Raji (cell line): ENCODE results near the gene SPATA20.
A peak's percentile ranks its signal among the peaks of the same experiment; 100 is the strongest.

ENCODE experiments used
- POLR2A ChIP-seq: IDR thresholded peaks from 2 replicates; pipeline ENCODE4 v1.6.1; 2011; ENCODE audit warnings: low read depth, low read length, control low read depth; ENCODE audit not compliant: insufficient read depth

SPATA20 gene

DNA sequence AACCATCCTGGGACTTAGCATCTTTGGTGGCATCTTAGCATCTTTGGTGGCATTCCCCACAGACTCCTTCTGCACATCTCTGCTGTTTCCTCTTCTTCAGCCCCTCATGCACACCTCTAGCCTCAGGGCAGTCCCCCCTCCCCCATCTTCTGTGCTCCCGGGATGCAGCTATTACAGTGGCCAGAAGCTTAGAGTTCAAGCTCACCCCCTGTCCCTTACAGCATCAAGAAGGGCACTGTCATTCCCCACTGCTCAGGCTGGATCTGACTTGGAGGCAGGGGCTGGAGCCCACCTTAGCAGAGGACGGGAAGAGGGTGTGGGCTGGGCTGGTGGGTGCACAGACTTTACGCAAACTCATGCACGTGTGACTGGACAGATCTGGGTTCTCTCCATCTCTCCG is 13.8 kb upstream of the SPATA20 start:
- no peak for TF ChIP-seq POLR2A

DNA sequence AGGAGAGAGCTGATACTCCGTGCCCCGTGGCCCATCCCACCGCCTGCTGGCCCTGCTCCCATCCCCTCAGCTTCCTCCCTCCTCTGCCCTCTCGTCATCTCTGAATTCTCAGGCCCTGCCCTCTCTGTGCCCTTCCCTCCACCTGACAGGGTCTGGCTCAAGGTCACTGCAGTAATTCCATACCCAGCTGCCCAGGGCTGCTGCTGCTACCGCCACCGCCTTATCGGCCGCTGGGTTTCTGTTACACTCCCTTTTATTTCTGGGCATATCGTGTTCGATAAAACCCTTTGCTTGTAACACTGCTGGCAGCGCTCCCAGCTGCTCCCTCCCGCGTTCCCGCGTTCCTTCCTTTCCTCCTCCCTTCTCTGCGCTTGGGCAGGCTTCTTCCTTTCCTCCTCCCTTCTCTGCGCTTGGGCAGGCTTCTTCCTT is 13.2 kb upstream of the SPATA20 start:
- no peak for TF ChIP-seq POLR2A

DNA sequence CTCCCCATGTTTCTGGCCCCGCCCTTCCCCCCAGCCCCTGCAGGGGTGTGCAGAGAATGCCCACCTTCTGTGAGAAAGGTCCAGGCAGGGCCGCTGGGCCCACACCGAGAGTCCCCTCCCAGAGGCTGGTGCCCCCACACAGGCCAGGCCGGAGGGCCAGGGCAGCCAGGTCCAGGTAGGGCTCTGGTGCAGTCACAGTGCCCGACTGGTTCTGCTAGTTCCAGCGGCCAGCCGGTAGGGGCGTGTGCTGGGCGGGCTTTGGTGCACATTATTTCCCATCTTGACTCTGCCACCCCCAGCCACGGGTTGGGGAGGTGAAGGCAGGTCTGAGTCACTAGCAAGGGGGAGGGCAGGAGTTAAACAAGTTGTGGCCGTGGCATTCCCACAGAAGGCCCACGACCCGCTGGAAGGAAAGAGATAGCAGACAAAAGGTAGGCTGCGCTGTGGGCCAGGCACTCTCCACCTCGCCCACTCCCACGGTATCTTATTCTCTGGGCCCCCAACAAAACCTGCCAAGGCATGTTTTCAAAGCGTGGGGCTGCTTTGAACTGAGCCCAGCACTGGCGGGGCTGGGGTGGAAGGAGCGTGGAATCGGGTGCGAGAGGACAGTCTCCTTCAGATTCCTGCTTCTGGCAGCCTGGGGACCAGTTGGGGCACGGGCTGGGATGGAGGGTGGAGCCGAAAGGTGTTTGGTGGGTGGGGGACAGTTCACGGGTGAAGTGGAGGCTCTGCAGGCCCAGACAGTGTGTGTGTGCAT is 12.6 kb upstream of the SPATA20 start:
- no peak for TF ChIP-seq POLR2A

DNA sequence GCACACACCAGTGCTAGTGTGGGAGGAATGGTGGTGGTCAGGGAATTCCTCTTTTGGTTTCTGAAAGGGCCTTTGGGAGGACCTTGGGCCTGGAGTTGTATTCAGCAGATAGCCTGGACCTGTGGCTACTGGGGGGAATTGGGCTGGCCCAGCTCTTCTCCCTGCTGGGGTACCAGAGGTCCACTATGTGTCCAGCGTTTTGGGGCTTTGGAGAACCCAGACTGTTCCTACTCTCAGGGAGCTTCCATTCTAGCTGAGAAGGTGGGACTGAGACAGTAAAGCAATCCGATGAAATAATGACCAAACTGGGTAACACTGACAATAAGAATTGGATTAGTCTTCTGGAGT is 12.0 kb upstream of the SPATA20 start:
- TF ChIP-seq POLR2A: no peak

DNA sequence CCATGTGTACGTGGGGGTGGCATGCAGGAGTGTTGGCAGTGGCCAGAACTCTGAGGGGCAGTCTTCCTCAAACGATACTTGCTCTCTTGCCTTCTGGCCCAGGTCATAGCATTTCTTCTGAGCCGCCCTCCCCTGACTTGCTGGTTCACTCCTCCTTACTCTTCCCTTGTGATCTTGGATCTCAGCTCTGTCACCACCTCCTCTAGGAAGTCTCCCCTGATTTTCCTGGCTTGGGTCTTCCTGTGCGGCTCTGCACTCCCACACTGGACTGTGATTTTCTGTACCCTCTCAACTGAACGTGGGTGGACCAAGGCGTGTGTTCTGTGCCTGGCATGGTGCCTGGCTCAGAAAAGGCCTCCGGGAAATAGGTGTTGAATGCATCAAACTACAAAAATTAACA is 11.6 kb upstream of the SPATA20 start:
- TF ChIP-seq POLR2A: no peak

DNA sequence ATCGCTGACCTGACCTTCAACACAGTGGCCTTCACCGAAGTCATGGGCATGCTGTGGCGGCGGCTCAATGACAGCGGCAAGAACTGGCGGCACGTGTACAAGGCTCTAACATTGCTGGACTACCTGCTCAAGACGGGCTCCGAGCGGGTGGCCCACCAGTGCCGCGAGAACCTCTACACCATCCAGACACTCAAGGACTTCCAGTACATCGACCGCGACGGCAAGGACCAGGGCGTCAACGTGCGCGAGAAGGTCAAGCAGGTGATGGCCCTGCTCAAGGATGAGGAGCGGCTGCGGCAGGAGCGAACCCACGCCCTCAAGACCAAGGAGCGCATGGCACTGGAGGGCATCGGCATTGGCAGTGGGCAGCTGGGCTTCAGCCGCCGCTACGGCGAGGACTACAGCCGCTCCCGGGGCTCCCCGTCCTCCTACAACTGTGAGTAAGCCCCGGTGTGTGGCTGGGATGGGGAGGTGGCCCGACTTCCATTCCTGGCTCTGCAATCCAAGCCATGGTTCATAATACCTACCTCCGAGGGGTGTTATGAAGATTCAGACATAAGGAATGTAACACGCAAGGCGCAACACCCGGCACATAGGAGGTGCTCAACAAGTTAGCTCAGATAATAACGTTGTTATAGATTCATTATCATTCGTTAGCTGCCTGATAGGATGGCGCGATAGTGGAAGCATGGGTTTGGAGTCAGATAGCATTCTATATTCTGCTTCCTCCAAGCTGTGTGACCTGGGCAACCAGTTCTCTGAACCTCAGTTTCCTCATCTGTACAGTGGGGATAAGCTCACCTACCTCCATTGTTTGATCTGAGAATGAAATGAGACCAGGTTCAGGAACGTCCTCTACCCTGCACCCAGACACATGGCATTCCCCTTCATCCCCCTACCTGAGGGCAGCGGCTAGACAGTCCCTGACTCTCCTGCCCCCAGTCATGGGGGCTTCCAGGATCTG is 10.0 kb upstream of the SPATA20 start:
- TF ChIP-seq POLR2A: no peak

DNA sequence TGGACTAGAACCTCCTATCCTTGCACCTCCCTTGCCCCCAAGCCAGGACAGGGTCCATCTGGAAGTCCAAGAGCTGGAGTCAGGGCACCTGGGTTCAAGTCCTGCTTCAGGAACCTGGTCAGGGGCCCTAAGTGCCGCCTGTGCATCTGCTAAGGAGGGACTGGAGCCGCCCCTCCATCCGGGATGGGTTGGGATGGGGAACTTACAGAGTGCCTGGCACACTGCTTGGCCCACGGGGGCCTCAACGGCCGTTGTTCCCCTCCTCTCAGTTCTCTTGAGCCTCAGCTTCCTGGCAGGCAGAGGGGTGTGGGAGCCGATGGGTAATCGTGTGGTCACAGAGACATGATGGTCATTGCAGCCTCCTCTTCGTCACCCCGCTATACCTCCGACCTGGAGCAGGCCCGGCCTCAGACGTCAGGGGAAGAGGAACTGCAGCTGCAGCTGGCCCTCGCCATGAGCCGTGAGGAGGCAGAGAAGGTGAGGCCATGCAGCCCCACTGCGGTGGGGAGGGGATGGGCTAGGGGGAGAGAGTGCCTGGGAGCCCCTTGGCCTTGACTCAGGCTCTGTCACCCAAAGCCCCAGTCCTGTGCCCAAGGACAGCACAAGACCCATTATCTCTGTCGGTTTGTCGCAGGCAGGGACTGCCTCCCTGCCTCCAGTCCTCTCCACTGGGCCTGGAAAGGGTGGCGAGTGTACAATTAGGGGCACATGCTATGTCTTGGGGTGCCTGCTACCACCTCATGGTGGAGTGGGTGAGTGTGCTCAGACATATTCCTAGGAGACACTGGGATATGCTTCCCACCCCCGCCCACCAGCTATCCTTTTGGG is 9.0 kb upstream of the SPATA20 start:
- no peak for TF ChIP-seq POLR2A

DNA sequence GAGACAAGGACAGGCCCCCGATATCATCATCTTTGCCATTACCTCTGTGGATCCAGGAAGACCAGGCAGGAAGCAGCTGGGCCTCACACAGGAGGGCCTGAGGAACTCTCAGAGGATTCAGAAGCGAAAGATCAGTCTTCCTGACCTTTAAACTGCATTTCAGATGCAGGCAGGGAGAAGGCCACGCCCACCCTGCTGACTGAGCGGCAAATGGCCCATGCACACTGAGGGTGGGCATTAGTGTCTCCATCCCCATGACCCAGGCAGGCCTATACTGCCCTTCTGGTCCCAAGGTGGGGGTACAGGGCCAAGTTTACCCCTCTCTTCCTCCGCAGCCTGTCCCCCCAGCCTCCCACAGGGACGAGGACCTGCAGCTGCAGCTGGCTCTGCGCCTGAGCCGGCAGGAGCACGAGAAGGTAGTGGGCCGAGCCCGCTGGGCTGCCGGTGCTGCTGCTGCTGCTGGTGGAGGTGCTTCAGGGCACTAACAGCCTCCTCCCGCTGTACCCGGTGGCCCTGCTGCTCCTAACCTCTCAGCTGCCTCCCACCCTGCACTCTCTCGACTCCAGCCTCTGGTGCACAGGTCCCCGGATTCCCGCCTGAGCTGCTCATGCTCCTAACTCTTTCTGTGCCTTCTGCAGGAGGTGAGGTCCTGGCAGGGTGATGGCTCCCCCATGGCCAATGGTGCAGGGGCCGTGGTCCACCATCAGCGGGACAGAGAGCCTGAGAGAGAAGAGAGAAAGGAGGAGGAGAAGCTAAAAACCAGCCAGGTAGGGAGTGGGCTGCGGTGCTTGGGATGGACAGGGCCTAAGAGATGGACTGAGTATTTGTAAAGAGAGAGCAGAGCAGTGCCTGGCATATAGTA is 8.2 kb upstream of the SPATA20 start:
- no peak for TF ChIP-seq POLR2A

DNA sequence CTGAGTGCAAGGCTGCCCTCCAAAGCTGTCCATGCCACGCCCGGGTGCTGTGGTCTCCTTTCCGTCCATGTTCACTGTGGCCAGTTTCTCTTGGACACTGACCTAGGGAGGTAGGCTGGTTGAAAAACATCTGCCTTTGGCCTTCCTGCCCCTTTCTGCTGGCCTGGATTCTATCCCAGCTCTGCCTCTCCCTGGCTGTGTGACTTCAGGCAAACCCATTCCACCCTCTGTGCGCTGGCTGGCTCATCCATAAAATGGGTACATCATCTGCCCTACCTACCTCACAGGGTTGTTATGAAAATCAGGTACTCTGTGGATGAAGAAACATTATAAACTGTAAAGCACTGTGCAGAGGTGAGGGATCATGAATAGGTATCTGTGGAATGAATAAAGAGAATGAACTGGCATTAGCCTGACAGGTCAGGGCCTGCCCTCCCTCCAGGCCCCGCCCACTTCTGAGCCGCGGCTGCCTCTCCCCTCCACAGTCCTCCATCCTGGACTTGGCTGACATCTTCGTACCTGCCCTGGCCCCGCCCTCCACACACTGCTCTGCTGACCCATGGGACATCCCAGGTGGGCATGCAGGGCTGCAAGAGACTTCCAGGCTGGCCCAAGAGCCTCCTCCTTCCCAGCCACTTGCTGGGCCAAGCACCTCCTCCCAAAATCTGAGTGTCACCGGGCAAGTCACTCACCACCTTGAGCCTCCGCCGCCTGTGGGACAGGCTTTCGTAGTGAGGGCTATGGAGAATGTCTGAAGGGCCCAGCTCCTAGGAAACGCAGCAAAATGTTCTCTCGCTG is 7.0 kb upstream of the SPATA20 start:
- TF ChIP-seq POLR2A: no peak

DNA sequence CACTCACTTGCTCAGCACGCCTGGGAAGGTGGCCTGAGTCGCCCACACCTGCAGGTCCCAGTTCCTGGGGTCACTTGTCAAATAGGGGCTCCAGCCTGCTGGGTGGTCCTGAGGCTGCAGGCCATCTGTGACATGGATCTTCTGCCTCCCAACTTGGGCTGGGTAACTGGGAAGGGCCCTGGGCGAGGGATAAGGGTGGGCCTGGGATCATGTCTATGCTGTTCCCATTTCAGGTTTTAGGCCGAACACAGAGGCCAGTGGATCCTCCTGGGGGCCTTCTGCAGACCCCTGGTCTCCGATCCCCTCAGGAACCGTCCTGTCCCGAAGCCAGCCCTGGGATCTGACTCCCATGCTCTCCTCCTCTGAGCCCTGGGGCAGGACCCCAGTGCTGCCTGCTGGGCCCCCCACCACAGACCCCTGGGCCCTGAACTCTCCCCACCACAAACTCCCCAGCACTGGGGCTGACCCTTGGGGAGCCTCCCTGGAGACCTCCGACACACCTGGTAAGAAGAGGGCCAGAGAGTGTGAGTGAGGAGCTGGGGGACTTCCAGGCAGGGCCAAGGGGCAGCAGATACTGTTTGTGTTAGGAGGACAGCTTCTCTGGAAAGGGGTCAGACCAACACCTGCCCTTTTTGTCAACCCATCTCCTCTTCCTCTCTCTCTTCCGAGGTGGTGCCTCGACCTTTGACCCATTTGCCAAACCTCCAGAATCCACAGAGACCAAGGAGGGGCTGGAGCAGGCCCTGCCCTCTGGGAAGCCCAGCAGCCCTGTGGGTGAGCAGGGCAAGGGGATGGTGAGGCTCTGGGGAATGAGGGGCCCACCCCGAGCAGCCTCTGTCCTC is 6.2 kb upstream of the SPATA20 start:
- TF ChIP-seq POLR2A: no peak

DNA sequence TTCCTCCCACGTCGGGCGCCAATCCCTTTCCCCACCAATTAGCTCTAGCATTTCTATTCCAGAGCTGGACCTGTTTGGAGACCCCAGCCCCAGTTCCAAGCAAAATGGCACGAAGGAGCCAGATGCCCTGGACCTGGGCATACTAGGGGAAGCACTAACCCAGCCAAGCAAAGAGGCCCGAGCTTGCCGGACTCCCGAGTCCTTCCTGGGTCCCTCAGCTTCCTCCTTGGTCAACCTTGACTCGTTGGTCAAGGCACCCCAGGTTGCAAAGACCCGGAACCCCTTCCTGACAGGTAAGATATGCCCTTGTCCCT is 5.6 kb upstream of the SPATA20 start:
- no peak for TF ChIP-seq POLR2A

DNA sequence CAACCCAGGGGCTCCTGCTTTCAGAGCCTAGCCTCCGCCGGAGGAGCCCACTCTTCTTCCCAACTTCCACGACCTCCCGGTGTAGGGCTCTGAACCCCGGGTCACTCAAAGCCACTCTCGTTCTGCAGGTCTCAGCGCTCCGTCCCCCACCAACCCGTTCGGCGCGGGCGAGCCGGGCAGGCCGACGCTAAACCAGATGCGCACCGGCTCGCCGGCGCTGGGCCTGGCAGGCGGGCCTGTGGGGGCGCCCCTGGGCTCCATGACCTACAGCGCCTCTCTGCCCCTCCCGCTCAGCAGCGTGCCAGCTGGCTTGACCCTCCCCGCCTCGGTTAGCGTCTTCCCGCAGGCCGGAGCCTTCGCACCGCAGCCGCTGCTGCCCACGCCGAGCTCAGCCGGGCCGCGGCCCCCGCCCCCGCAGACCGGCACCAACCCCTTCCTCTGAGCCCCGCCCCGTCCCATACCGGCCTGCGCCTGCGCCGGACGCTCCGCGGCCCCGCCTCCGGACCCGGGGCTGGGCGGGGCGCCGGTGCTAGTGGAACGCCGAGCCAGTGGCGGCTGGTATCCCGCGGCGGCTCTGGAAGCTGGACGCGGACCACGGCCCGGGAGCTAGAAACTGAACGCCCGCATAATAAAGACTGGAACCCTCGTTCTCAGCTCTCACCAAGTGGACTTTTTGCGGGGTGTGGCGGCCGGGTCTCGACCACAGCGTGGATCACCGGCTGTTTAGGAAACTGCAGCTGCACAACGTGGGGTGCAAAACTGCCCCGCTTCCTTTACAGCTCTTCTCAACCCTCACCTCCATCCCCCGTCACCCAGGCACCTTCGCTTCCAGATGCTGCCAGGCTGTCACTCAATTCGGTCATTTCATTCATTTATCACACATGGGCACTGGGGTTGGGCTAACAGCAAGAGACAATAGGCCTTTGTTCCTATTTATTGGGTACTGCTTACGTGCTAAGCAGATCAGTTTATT is 5.0 kb upstream of the SPATA20 start:
- TF ChIP-seq POLR2A: peak; percentile 62
